Measurements from ENCODE around the gene APEH.
"Not testable (repeated sequence)": the region's sequence is repeated elsewhere in the genome, so short reads cannot be mapped to it uniquely, and the experiment has no call there.

APEH gene

DNA sequence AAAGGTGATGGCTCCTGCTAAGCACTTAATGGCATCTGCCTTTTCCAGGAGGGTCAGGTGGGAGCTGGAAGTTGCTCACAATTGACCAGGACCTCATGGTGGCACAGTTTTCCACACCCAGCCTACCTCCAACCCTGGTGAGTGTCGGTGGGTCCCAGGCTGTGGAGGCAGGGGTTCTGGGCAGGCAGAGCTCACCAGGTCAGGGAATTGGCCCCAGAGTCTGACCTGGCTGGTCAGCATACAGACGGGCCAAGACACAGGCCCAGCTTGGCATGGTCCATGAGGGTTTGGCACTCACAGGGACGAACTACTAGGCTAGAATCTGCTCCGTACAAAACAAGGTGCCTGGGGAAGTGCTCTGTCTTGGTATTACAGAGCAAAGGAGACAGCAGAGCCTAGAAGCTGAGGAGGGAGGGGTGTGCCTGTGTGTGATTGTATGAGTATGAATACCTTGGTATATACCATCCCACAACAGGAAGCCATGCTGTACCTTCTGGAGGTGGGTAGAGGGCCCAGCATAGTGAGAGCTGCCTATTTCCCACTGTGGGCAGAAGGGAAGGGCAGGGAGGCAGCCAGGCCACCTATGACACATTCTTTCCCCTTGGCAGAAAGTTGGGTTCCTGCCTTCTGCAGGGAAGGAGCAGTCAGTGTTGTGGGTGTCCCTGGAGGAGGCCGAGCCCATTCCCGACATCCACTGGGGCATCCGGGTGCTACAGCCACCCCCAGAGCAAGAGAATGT lies 6.5 kb downstream of the APEH start:
- Histone ChIP-seq H3K27me3 (ENCODE audit: control insufficient read depth, insufficient read depth, low read length, poor library complexity, severe bottlenecking) (no peaks in the 10 kb centered on the region), H3K36me3 (ENCODE audit: control insufficient read depth, insufficient read depth, low read length) (peaks cover 44% of the 10 kb centered on the region), H3K4me1 (ENCODE audit: control insufficient read depth, insufficient read depth, low read length) (no peaks in the 10 kb centered on the region), H3K9me3 (ENCODE audit: control insufficient read depth, low read length) (no peaks in the 10 kb centered on the region), H3K4me3 (ENCODE audit: insufficient read depth, low read depth, low read length) (no peak overlapping the region), H3K27ac (ENCODE audit: insufficient read depth, low read depth, low read length, poor library complexity, severe bottlenecking) (no peak overlapping the region)
- WGBS, 2 experiments, result 94 to 95% methylated on average over 7 of the region's 7 CpGs

GRCh38 chr3:49681232-49681522 lies 7.0 kb downstream of the APEH start:
- Histone ChIP-seq H3K27me3 (ENCODE audit: control insufficient read depth, insufficient read depth, low read length, poor library complexity, severe bottlenecking) (peaks cover under 1% of the 10 kb centered on the region), H3K4me3 (ENCODE audit: insufficient read depth, low read depth, low read length) (no peak overlapping the region), H3K4me1 (ENCODE audit: control insufficient read depth, insufficient read depth, low read length) (no peaks in the 10 kb centered on the region), H3K9me3 (ENCODE audit: control insufficient read depth, low read length) (no peaks in the 10 kb centered on the region), H3K27ac (ENCODE audit: insufficient read depth, low read depth, low read length, poor library complexity, severe bottlenecking) (no peak overlapping the region), H3K36me3 (ENCODE audit: control insufficient read depth, insufficient read depth, low read length) (peaks cover 40% of the 10 kb centered on the region)
- WGBS, 2 experiments, result 97% methylated on average over 2 of the region's 2 CpGs

- Histone ChIP-seq H3K27ac (ENCODE audit: insufficient read depth, low read depth, low read length, poor library complexity, severe bottlenecking) (no peak overlapping the region), H3K4me3 (ENCODE audit: insufficient read depth, low read depth, low read length) (no peak overlapping the region), H3K27me3 (ENCODE audit: control insufficient read depth, insufficient read depth, low read length, poor library complexity, severe bottlenecking) (peaks cover 5% of the 10 kb centered on the region), H3K9me3 (ENCODE audit: control insufficient read depth, low read length) (no peaks in the 10 kb centered on the region), H3K4me1 (ENCODE audit: control insufficient read depth, insufficient read depth, low read length) (no peaks in the 10 kb centered on the region), H3K36me3 (ENCODE audit: control insufficient read depth, insufficient read depth, low read length) (peaks cover 37% of the 10 kb centered on the region)
- WGBS, 2 experiments, result 84 to 90% methylated on average over 4 of the region's 4 CpGs
Measured at GRCh38 chr3:49681543-49681942, 7.4 kb downstream of the APEH start.

DNA sequence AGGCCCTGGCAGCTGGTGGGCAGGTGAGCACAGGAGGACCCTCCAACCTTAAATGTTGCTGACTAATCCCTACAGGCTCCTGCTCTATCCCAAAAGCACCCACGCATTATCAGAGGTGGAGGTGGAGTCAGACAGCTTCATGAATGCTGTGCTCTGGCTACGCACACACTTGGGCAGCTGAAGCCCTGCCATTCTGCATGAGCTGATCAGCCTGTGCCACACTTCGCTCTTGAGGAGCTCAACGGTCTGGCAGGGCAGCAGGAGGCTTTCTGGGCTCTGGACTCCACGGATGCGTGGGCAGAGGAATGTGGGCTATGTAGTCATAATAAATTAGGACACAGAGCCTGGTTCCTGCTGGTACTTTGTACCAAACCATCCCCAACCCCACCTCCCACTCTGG lies 9.0 kb downstream of the APEH start:
- Histone ChIP-seq H3K9me3 (ENCODE audit: control insufficient read depth, low read length) (no peaks in the 10 kb centered on the region), H3K27me3 (ENCODE audit: control insufficient read depth, insufficient read depth, low read length, poor library complexity, severe bottlenecking) (peaks cover 6% of the 10 kb centered on the region), H3K4me1 (ENCODE audit: control insufficient read depth, insufficient read depth, low read length) (no peaks in the 10 kb centered on the region), H3K4me3 (ENCODE audit: insufficient read depth, low read depth, low read length) (no peak overlapping the region), H3K36me3 (ENCODE audit: control insufficient read depth, insufficient read depth, low read length) (peaks cover 32% of the 10 kb centered on the region), H3K27ac (ENCODE audit: insufficient read depth, low read depth, low read length, poor library complexity, severe bottlenecking) (no peak overlapping the region)
- WGBS, 2 experiments, result 94 to 98% methylated on average over 6 of the region's 6 CpGs

- not testable (repeated sequence) for H3K27ac ChIP-seq (ENCODE audit: insufficient read depth, low read depth, low read length, poor library complexity, severe bottlenecking); H3K9me3 ChIP-seq (ENCODE audit: control insufficient read depth, low read length); H3K4me1 ChIP-seq (ENCODE audit: control insufficient read depth, insufficient read depth, low read length); H3K27me3 ChIP-seq (ENCODE audit: control insufficient read depth, insufficient read depth, low read length, poor library complexity, severe bottlenecking); H3K4me3 ChIP-seq (ENCODE audit: insufficient read depth, low read depth, low read length)
- H3K36me3 ChIP-seq (ENCODE audit: control insufficient read depth, insufficient read depth, low read length), result peaks cover 19% of the 10 kb centered on the region
- WGBS, 2 experiments, result 91 to 94% methylated on average over 2 of the region's 2 CpGs
Measured at GRCh38 chr3:49684453-49684852, 10.3 kb downstream of the APEH start.

- H3K4me1 ChIP-seq (ENCODE audit: control insufficient read depth, insufficient read depth, low read length); H3K27me3 ChIP-seq (ENCODE audit: control insufficient read depth, insufficient read depth, low read length, poor library complexity, severe bottlenecking); H3K4me3 ChIP-seq (ENCODE audit: insufficient read depth, low read depth, low read length); H3K9me3 ChIP-seq (ENCODE audit: control insufficient read depth, low read length); H3K27ac ChIP-seq (ENCODE audit: insufficient read depth, low read depth, low read length, poor library complexity, severe bottlenecking): not testable (repeated sequence)
- peaks cover 17% of the 10 kb centered on the region for H3K36me3 ChIP-seq (ENCODE audit: control insufficient read depth, insufficient read depth, low read length)
- 89 to 96% methylated on average over 7 to 10 of the region's 10 CpGs for WGBS, 2 experiments
Measured at GRCh38 chr3:49685103-49685502, 11.0 kb downstream of the APEH start.

- not testable (repeated sequence) for H3K4me1 ChIP-seq (ENCODE audit: control insufficient read depth, insufficient read depth, low read length); H3K9me3 ChIP-seq (ENCODE audit: control insufficient read depth, low read length); H3K27ac ChIP-seq (ENCODE audit: insufficient read depth, low read depth, low read length, poor library complexity, severe bottlenecking); H3K4me3 ChIP-seq (ENCODE audit: insufficient read depth, low read depth, low read length); H3K27me3 ChIP-seq (ENCODE audit: control insufficient read depth, insufficient read depth, low read length, poor library complexity, severe bottlenecking)
- WGBS, 2 experiments, result 59 to 63% methylated on average over 35 to 36 of the region's 36 CpGs
- H3K36me3 ChIP-seq (ENCODE audit: control insufficient read depth, insufficient read depth, low read length), result peaks cover 13% of the 10 kb centered on the region
Measured at GRCh38 chr3:49685846-49686245, 11.7 kb downstream of the APEH start.

- H3K27ac ChIP-seq (ENCODE audit: insufficient read depth, low read depth, low read length, poor library complexity, severe bottlenecking); H3K4me1 ChIP-seq (ENCODE audit: control insufficient read depth, insufficient read depth, low read length); H3K27me3 ChIP-seq (ENCODE audit: control insufficient read depth, insufficient read depth, low read length, poor library complexity, severe bottlenecking); H3K9me3 ChIP-seq (ENCODE audit: control insufficient read depth, low read length): not testable (repeated sequence)
- Histone ChIP-seq H3K36me3 (ENCODE audit: control insufficient read depth, insufficient read depth, low read length) (peaks cover 13% of the 10 kb centered on the region), H3K4me3 (ENCODE audit: insufficient read depth, low read depth, low read length) (peak overlapping the region; percentile 43)
- WGBS, 2 experiments, result 3 to 5% methylated on average over 20 of the region's 29 CpGs
Measured at GRCh38 chr3:49686346-49686745, 12.2 kb downstream of the APEH start.

GRCh38 chr3:49686769-49687423 lies 12.7 kb downstream of the APEH start:
- H3K27ac ChIP-seq (ENCODE audit: insufficient read depth, low read depth, low read length, poor library complexity, severe bottlenecking); H3K27me3 ChIP-seq (ENCODE audit: control insufficient read depth, insufficient read depth, low read length, poor library complexity, severe bottlenecking); H3K4me1 ChIP-seq (ENCODE audit: control insufficient read depth, insufficient read depth, low read length); H3K9me3 ChIP-seq (ENCODE audit: control insufficient read depth, low read length): not testable (repeated sequence)
- H3K4me3 ChIP-seq (ENCODE audit: insufficient read depth, low read depth, low read length), result peak overlapping the region; percentile 43
- 10% methylated on average over 44 of the region's 44 CpGs for WGBS, 2 experiments
- peaks cover 13% of the 10 kb centered on the region for H3K36me3 ChIP-seq (ENCODE audit: control insufficient read depth, insufficient read depth, low read length)

GRCh38 chr3:49687424-49687795 lies 13.3 kb downstream of the APEH start:
- H3K4me3 ChIP-seq (ENCODE audit: insufficient read depth, low read depth, low read length); H3K27me3 ChIP-seq (ENCODE audit: control insufficient read depth, insufficient read depth, low read length, poor library complexity, severe bottlenecking); H3K27ac ChIP-seq (ENCODE audit: insufficient read depth, low read depth, low read length, poor library complexity, severe bottlenecking); H3K9me3 ChIP-seq (ENCODE audit: control insufficient read depth, low read length); H3K4me1 ChIP-seq (ENCODE audit: control insufficient read depth, insufficient read depth, low read length): not testable (repeated sequence)
- 93 to 95% methylated on average over 12 of the region's 12 CpGs for WGBS, 2 experiments
- H3K36me3 ChIP-seq (ENCODE audit: control insufficient read depth, insufficient read depth, low read length), result peaks cover 13% of the 10 kb centered on the region
